ENCODE results near the gene KCNT2.

KCNT2 gene

DNA sequence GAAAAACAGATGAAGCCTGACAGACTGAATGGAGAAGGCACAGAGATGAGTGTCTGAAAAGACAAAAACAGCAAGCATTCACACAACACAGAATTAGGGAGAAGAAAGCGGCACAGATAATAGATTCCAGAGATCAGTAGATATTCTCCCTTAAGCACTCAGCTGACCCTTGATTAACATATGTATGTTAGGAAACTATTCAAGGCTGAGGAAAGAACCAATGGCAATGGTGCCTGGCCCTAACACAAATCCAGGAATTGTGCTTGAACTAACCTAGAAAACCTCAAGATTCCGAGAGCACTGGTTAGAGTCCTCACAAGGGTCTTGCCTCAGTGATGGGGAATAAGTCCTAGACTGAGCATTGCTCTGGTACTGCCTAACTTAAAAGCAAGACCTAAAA, 30.9 kb downstream of the KCNT2 start:
- TF ChIP-seq CEBPB (IDR thresholded peaks at IDR 0.05): no peak
- TF ChIP-seq, protein P1, sequence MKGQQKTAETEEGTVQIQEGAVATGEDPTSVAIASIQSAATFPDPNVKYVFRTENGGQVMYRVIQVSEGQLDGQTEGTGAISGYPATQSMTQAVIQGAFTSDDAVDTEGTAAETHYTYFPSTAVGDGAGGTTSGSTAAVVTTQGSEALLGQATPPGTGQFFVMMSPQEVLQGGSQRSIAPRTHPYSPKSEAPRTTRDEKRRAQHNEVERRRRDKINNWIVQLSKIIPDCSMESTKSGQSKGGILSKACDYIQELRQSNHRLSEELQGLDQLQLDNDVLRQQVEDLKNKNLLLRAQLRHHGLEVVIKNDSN (IDR thresholded peaks at IDR 0.05): no peak
- no peak for TF ChIP-seq TEAD4 (IDR thresholded peaks at IDR 0.05)
- TF ChIP-seq MAX (IDR thresholded peaks at IDR 0.05): no peak
- no peak for TF ChIP-seq REST (IDR thresholded peaks at IDR 0.05; ENCODE audit: low read depth)
- TF ChIP-seq YY1 (IDR thresholded peaks at IDR 0.05; ENCODE audit: low read depth): no peak

GRCh38 chr1:196573226-196573625, 35.0 kb downstream of the KCNT2 start:
- TF ChIP-seq TCF12 (IDR thresholded peaks at IDR 0.05; ENCODE audit: low read depth) (no peak), CEBPB (IDR thresholded peaks at IDR 0.05) (no peak), EP300 (IDR thresholded peaks at IDR 0.05; ENCODE audit: borderline replicate concordance) (no peak), REST (IDR thresholded peaks at IDR 0.05; ENCODE audit: low read depth) (no peak), RAD21 (IDR thresholded peaks at IDR 0.05; ENCODE audit: low read depth) (no peak), YY1 (IDR thresholded peaks at IDR 0.05; ENCODE audit: low read depth) (no peak), TEAD4 (IDR thresholded peaks at IDR 0.05) (no peak), ZBTB7A (IDR thresholded peaks at IDR 0.05; ENCODE audit: low read depth) (no peak), NFIC (IDR thresholded peaks at IDR 0.05) (no peak), EGR1 (IDR thresholded peaks at IDR 0.05) (no peak)

DNA sequence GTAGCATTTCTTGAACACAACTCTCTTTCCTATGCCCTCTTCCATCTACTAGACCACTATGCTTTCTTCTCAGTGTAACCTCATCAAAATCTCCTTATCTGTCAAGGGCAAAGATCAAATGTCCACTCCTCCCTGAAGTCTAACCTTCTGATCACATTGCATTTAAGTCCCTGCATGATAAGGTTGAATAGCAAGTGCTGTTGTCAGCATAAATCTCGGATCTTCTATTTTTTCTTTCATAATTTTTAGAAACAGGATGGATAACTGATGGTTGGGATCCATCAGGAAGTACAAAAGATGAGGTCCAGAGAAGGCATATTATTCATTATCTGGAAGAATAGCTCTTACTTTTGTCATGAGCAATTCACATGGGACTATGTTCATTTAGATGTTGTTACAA, 41.0 kb downstream of the KCNT2 start:
- TF ChIP-seq FOXM1 (IDR thresholded peaks at IDR 0.05; ENCODE audit: borderline replicate concordance, low read depth): no peak

GRCh38 chr1:196563768-196564167, 44.5 kb downstream of the KCNT2 start:
- TF ChIP-seq CREB1 (IDR thresholded peaks at IDR 0.05; ENCODE audit: low read depth) (no peak), ZBTB7A (IDR thresholded peaks at IDR 0.05; ENCODE audit: low read depth) (no peak), YY1 (IDR thresholded peaks at IDR 0.05; ENCODE audit: low read depth) (no peak), CEBPB (IDR thresholded peaks at IDR 0.05) (no peak), RAD21 (IDR thresholded peaks at IDR 0.05; ENCODE audit: low read depth) (no peak), MAX (IDR thresholded peaks at IDR 0.05) (no peak), FOXM1 (IDR thresholded peaks at IDR 0.05; ENCODE audit: borderline replicate concordance, low read depth) (no peak), NFIC (IDR thresholded peaks at IDR 0.05) (no peak), REST (IDR thresholded peaks at IDR 0.05; ENCODE audit: low read depth) (no peak), EP300 (IDR thresholded peaks at IDR 0.05; ENCODE audit: borderline replicate concordance) (no peak), EGR1 (IDR thresholded peaks at IDR 0.05) (no peak), TAF1 (IDR thresholded peaks at IDR 0.05; ENCODE audit: low read depth) (no peak), TEAD4 (IDR thresholded peaks at IDR 0.05) (no peak), TCF12 (IDR thresholded peaks at IDR 0.05; ENCODE audit: low read depth) (no peak)
- TF ChIP-seq, protein P1 (IDR thresholded peaks at IDR 0.05): no peak

DNA sequence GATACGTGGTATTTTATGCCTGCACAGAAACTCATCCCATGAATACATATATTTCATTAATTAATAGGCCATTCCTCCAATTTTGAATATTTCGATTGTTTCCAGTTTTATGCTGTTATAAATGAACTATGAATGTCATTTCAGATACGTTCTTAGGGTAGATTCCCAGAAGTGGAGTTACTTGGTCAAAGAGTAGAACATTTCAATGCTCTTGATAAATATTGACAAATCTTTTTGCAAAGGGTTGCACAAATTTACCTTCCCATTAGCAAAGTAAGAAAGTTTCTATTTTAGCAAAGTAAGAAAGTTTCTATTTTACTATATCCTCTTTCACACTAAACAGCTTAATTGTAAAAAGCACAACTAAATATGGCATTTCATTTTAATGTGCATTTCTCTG, 48.9 kb downstream of the KCNT2 start:
- no peak for TF ChIP-seq EP300 (IDR thresholded peaks at IDR 0.05; ENCODE audit: borderline replicate concordance)
- no peak for TF ChIP-seq REST (IDR thresholded peaks at IDR 0.05; ENCODE audit: low read depth)
